GM12874 (cell line): ENCODE data around the gene CSF2.

Experiments used
- TF ChIP-seq, protein P1 (sequence below): IDR thresholded peaks from 2 replicates; pipeline ENCODE4 v1.5.1; 2011; ENCODE audit warnings: low read depth, mild to moderate bottlenecking, control low read depth, low read length, moderate library complexity; ENCODE audit not compliant: insufficient read depth

CSF2 gene

DNA sequence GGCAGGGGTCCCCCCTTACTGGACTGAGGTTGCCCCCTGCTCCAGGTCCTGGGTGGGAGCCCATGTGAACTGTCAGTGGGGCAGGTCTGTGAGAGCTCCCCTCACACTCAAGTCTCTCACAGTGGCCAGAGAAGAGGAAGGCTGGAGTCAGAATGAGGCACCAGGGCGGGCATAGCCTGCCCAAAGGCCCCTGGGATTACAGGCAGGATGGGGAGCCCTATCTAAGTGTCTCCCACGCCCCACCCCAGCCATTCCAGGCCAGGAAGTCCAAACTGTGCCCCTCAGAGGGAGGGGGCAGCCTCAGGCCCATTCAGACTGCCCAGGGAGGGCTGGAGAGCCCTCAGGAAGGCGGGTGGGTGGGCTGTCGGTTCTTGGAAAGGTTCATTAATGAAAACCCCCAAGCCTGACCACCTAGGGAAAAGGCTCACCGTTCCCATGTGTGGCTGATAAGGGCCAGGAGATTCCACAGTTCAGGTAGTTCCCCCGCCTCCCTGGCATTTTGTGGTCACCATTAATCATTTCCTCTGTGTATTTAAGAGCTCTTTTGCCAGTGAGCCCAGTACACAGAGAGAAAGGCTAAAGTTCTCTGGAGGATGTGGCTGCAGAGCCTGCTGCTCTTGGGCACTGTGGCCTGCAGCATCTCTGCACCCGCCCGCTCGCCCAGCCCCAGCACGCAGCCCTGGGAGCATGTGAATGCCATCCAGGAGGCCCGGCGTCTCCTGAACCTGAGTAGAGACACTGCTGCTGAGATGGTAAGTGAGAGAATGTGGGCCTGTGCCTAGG, at the start of gene CSF2:
TSS of gene CSF2 (plus strand) at position 559 of the 783 bp plus-strand sequence. CDS start at position 594, 35 bp downstream.
- TF ChIP-seq, protein P1, sequence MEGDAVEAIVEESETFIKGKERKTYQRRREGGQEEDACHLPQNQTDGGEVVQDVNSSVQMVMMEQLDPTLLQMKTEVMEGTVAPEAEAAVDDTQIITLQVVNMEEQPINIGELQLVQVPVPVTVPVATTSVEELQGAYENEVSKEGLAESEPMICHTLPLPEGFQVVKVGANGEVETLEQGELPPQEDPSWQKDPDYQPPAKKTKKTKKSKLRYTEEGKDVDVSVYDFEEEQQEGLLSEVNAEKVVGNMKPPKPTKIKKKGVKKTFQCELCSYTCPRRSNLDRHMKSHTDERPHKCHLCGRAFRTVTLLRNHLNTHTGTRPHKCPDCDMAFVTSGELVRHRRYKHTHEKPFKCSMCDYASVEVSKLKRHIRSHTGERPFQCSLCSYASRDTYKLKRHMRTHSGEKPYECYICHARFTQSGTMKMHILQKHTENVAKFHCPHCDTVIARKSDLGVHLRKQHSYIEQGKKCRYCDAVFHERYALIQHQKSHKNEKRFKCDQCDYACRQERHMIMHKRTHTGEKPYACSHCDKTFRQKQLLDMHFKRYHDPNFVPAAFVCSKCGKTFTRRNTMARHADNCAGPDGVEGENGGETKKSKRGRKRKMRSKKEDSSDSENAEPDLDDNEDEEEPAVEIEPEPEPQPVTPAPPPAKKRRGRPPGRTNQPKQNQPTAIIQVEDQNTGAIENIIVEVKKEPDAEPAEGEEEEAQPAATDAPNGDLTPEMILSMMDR = no peak

DNA sequence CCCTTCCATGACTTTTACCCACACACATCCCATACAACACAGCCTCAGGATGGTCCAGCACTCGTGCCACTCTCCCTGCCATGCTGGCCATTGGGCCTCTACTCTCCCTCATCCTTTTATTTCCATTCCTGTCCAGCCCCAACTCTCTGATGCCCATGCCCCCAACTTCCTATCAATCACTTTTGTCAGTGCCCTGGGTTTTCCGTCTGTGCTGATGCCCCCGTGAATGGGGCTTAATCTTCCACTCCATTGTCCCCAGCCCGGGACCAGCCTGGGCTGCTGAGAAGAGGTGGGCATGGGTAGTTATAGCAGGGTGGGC, 49.5 kb upstream of the CSF2 start:
- TF ChIP-seq, protein P1 = no peak

DNA sequence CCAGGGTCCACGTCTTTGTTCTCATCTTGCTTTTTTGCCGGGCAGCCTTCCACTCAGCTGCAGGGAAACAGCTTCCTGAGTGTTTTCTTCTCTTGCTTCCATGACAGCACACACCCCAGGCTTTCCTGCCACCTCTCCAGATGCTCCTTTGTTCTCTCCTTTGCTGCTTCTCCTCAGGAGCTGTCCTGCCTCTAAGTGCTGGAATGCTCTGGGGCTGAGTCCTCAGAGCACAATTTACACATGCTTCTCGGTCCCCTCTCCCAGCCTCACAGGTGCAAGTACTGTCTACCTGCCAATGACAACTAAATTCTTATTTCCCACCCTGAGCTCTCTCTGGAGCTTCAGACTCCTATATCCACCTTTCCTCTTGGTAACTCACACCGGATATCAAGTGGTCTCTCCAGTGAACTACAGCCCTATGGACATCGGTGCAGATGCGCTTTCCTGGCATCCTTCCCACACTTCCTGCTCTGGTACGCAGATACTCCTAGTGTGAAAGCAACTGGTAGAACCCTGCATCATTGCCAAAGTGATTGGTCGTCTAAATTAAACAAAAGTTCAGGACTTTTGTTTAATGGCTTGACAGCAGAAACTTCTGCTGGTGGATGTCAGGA, 48.7 kb upstream of the CSF2 start:
- TF ChIP-seq, protein P1 = no peak

DNA sequence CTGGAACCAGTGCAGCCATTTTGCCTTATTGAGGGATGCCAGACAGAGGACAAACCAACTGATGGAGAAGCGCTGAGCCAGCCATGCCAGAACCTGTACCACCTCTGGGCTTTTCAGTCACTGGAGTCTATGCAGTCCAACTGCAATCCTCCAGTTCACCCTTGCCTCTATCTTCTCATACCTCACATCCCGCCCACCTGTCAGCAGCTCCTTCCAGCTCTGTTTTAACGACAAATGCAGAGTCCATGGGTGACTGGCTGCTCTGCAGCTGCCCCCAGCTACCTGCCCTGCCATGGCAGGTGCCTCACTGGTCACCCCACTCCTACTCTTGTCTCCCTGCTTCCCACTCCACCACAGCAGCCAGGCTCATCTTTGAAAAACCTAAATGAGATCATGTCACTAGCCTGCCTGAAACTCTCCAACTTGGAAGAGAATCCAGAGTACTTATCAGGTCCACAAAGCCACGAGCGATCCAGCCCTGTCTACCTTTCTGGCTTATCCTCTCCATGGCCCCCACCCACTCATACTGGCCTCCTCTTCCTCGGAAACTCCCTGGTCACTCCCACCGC, 48.1 kb upstream of the CSF2 start:
- TF ChIP-seq, protein P1 = no peak

DNA sequence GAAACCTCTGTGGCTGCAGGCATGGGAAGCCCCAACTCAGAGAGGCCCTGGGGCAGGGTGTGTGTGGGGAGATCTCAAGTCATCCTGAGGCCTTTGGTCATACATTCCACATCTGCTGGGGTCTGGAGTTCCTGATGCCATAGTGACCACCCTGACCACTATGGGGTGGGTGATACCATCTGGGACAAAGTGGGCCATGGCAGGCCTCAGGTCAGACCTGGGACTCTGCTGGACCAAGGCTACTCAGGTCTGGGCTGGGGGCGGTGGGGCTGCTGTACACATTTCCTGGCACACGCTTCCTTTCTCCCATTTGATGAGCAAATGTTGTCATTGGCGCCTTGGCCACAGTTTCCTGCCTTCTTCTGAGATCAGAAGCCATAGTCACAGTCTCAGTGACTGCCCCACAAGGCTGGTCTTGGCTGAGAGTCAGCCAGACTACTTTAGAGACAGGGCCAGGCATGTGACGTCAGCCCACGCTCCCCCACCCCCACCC, 47.0 kb upstream of the CSF2 start:
- TF ChIP-seq, protein P1 = no peak

DNA sequence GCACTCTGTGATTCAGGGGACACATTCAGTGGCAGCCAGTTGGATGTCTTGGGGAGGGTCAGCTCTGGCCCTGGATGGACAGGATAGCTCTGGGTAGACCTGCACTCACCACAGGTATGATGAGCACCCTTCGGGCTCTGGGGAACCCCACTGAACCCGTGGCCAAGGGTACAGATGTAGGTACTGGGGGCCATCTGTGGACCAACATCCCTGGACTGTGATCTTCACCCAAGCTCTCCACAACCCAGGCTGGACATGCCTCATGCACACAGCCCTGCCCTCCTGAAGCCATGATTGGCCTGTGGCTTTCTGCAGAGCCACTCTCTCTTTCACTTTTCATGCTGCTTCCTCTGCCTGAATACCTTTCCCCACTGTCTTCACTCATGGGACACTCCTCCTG, 46.6 kb upstream of the CSF2 start:
- TF ChIP-seq, protein P1 = no peak

DNA sequence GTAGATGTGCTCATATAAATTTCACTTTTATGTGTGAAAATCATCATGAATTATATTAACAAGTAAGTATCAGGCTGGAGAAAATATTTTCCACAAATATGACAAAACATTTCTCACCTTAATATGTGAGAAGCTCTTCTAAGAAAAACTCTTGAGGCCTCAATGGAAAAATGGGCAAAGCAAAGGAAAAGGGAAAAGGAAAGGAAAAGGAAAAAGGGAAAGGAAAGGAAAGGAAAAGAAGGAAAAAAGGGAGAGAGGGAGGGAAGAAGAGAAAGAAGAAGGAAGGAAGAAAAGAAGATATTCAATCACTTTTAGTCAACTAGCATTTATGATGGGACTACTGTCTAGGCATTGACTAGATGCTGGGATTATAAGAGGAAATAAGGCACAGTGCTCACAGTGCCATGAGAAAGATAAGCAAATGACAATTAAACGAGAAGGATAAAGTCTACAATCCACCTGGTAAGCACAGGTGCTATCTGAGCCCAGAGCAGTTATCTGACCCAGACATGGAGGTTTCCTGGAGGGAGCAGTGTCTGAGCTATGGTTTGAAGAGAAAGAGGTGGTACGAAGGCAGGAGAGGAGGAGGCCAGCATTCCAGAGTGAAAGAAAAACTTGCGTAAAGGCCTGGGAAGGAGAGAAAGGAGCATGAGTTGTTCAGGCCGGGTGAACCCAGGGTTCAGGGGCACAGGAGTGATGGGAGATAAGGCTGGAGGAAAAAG, 43.8 kb upstream of the CSF2 start:
- TF ChIP-seq, protein P1 = no peak
